Activated B cell treated with CpG ODN at 0.5 μM for 24 hours (primary cell): ENCODE data around the gene ZNF224. TPM values are rescaled to one million over a fixed set of nuclear protein-coding genes. Genes with fewer than 3 reads are reported as not detected.

Experiments used
- ATAC-seq: fragments of 200-7000 bp; cut with Tn5 transposase; one replicate; pipeline ENCODE4 v1.10.0; 2021; ENCODE audit warnings: low read depth, mild to moderate bottlenecking, moderate library complexity
- CTCF ChIA-PET: fragments of 350-600 bp; sonication (Branson Sonifier 250); formaldehyde crosslinking; loops from one replicate; lab custom pipeline; 2021; ENCODE audit warnings: antibody characterized with exemption; lab: Charles Lee
- POLR2A ChIA-PET: fragments of 350-600 bp; sonication (Branson Sonifier 250); formaldehyde crosslinking; loops from one replicate; lab custom pipeline; 2021; ENCODE audit warnings: antibody characterized with exemption; lab: Charles Lee
- DNase-seq: peaks from one replicate; pipeline ENCODE4 v3.0.0; 2022
- H3K27ac Mint-ChIP-seq: one replicate; pipeline ENCODE4 v1.8.0; 2020; ENCODE audit warnings: mixed read lengths
- H3K27me3 Mint-ChIP-seq: one replicate; pipeline ENCODE4 v1.8.0; 2021; ENCODE audit warnings: mixed read lengths
- H3K36me3 Mint-ChIP-seq: one replicate; pipeline ENCODE4 v1.8.0; 2021; ENCODE audit warnings: low read depth, mixed read lengths
- H3K4me1 Mint-ChIP-seq: one replicate; pipeline ENCODE4 v1.8.0; 2021; ENCODE audit warnings: mixed read lengths
- H3K4me3 Mint-ChIP-seq: one replicate; pipeline ENCODE4 v1.8.0; 2020; ENCODE audit warnings: mild to moderate bottlenecking, mixed read lengths
- H3K9me3 Mint-ChIP-seq: one replicate; pipeline ENCODE4 v1.8.0; 2020; ENCODE audit warnings: mixed read lengths
- intact Hi-C: fragments of 100-400 bp; cut with micrococcal nuclease; formaldehyde crosslinking; loops from one replicate; pipeline ENCODE4 v1.15.1; 2024
- total RNA-seq: library from RNA; stranded (reverse); gene quantifications from 2 replicates; pipeline ENCODE4 v1.2.3, GENCODE V29; 2022
- TF ChIP-seq, protein P1 (sequence below): fragments of 200-600 bp; IDR thresholded peaks from one replicate; pipeline ENCODE4 v1.8.0; 2022; ENCODE audit warnings: antibody characterized with exemption, mild to moderate bottlenecking

Gene ZNF224
- total RNA-seq, 1 donor from 2014 or later = 53.3 TPM

DNA sequence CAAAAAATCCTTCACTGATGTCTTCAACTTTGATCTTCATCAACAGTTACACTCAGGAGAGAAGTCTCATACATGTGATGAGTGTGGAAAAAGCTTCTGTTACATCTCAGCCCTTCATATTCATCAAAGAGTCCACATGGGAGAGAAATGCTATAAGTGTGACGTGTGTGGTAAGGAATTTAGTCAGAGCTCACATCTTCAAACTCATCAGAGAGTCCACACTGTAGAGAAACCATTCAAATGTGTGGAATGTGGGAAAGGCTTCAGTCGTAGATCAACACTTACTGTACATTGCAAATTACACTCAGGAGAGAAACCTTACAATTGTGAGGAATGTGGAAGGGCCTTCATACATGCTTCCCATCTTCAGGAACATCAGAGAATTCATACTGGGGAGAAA is 62.3 kb downstream of the ZNF224 start:
- ChIA-PET POLR2A (no interaction called here), CTCF (no interaction called here)
- H3K27me3 Mint-ChIP-seq = no peaks in the 10 kb centered on the region
- H3K4me1 Mint-ChIP-seq = no peaks in the 10 kb centered on the region
- no peak for DNase-seq
- peaks cover 63% of the 10 kb centered on the region for H3K36me3 Mint-ChIP-seq
- peaks cover 41% of the 10 kb centered on the region for H3K9me3 Mint-ChIP-seq
- ATAC-seq = no peak
- TF ChIP-seq, protein P1, sequence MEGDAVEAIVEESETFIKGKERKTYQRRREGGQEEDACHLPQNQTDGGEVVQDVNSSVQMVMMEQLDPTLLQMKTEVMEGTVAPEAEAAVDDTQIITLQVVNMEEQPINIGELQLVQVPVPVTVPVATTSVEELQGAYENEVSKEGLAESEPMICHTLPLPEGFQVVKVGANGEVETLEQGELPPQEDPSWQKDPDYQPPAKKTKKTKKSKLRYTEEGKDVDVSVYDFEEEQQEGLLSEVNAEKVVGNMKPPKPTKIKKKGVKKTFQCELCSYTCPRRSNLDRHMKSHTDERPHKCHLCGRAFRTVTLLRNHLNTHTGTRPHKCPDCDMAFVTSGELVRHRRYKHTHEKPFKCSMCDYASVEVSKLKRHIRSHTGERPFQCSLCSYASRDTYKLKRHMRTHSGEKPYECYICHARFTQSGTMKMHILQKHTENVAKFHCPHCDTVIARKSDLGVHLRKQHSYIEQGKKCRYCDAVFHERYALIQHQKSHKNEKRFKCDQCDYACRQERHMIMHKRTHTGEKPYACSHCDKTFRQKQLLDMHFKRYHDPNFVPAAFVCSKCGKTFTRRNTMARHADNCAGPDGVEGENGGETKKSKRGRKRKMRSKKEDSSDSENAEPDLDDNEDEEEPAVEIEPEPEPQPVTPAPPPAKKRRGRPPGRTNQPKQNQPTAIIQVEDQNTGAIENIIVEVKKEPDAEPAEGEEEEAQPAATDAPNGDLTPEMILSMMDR = no peak
- intact Hi-C loops = no loop called here
- no peak overlapping the region for H3K4me3 Mint-ChIP-seq
- no peak overlapping the region for H3K27ac Mint-ChIP-seq

Other genes starting within 250 kb of the ZNF224 start
- gene ZNF404, start 210.4 kb upstream of the ZNF224 start, total RNA-seq = 1.7 and 1.9 TPM in 2 replicates
- gene ZNF45, start 159.1 kb upstream of the ZNF224 start, total RNA-seq = 17.2 and 19.1 TPM in 2 replicates
- gene ZNF221, start 143.1 kb upstream of the ZNF224 start, total RNA-seq = 2.6 TPM in 2 replicates
- 7.0 and 9.4 TPM in 2 replicates for gene ZNF155, start 110.2 kb upstream of the ZNF224 start, total RNA-seq
- 12.1 and 15.0 TPM in 2 replicates for gene ZNF230, start 91.4 kb upstream of the ZNF224 start, total RNA-seq
- 6.0 and 6.7 TPM in 2 replicates for gene ZNF222, start 69.0 kb upstream of the ZNF224 start, total RNA-seq
- 3.6 and 4.5 TPM in 2 replicates for gene ZNF223, start 42.3 kb upstream of the ZNF224 start, total RNA-seq
- gene ZNF284, start 22.2 kb upstream of the ZNF224 start, total RNA-seq = 2.1 and 2.3 TPM in 2 replicates
- 7.9 and 9.2 TPM in 2 replicates for gene ZNF225, start 19.0 kb downstream of the ZNF224 start, total RNA-seq
- gene ZNF234, start 47.2 kb downstream of the ZNF224 start, total RNA-seq = 14.8 and 18.8 TPM in 2 replicates
- 37.7 and 38.3 TPM in 2 replicates for gene ZNF226, start 70.7 kb downstream of the ZNF224 start, total RNA-seq
- gene ZNF227, start 118.2 kb downstream of the ZNF224 start, total RNA-seq = 33.1 and 36.9 TPM in 2 replicates
- 0.18 and 0.81 TPM in 2 replicates for gene ZNF233, start 165.5 kb downstream of the ZNF224 start, total RNA-seq
- 11.6 and 14.5 TPM in 2 replicates for gene ZNF235, start 210.7 kb downstream of the ZNF224 start, total RNA-seq